OCI-LY1 (cell line): ENCODE data around the gene LMF1.

Experiments
- H2AFZ ChIP-seq: fragments of 200-600 bp; sonication (generic), shearing (Covaris generic); 2 replicates; pipeline ENCODE4 v1.6.0; 2014; ENCODE audit warnings: antibody characterized with exemption, mild to moderate bottlenecking, low read length
- H3F3A ChIP-seq: fragments of 200-600 bp; sonication (generic), shearing (Covaris generic); 2 replicates; pipeline ENCODE4 v1.6.0; 2014; ENCODE audit warnings: mild to moderate bottlenecking, antibody characterized with exemption, low read length, moderate library complexity; ENCODE audit not compliant: insufficient read depth
- H3K27ac ChIP-seq: fragments of 200-600 bp; sonication (generic); 2 replicates; pipeline ENCODE4 v1.5.1; 2014; ENCODE audit warnings: low read length, mixed run types, mild to moderate bottlenecking, low read depth; ENCODE audit not compliant: poor library complexity, severe bottlenecking
- H3K27me3 ChIP-seq: fragments of 200-600 bp; sonication (generic); 2 replicates; pipeline ENCODE4 v1.6.0; 2014; ENCODE audit warnings: antibody characterized with exemption, mild to moderate bottlenecking, low read length, moderate library complexity; ENCODE audit not compliant: insufficient read depth
- H3K36me3 ChIP-seq: fragments of 200-600 bp; sonication (generic); 2 replicates; pipeline ENCODE4 v1.6.1; 2014; ENCODE audit warnings: mild to moderate bottlenecking, antibody characterized with exemption, low read length, moderate library complexity, mixed read lengths; ENCODE audit not compliant: insufficient read depth
- H3K4me1 ChIP-seq: fragments of 200-600 bp; sonication (generic); 2 replicates; pipeline ENCODE4 v1.5.1; 2014; ENCODE audit warnings: mild to moderate bottlenecking, low read length, moderate library complexity; ENCODE audit not compliant: insufficient read depth, severe bottlenecking
- H3K4me2 ChIP-seq: fragments of 200-600 bp; sonication (generic), shearing (Covaris generic); 2 replicates; pipeline ENCODE4 v1.6.1; 2014; ENCODE audit warnings: low read length
- H3K4me3 ChIP-seq: fragments of 200-600 bp; sonication (generic); 2 replicates; pipeline ENCODE4 v1.5.1; 2014; ENCODE audit warnings: low read length, low read depth, mild to moderate bottlenecking, mixed read lengths; ENCODE audit not compliant: poor library complexity, severe bottlenecking
- H3K79me2 ChIP-seq: fragments of 200-600 bp; shearing (Covaris generic); 2 replicates; pipeline ENCODE4 v1.6.1; 2016; ENCODE audit warnings: mixed run types, low read length, mixed read lengths; ENCODE audit not compliant: insufficient read depth
- H3K9ac ChIP-seq: fragments of 200-600 bp; sonication (generic), shearing (Covaris generic); 2 replicates; pipeline ENCODE4 v1.6.1; 2014; ENCODE audit warnings: mild to moderate bottlenecking, low read length, mixed read lengths
- H3K9me2 ChIP-seq: fragments of 200-600 bp; sonication (generic), shearing (Covaris generic); 2 replicates; pipeline ENCODE4 v1.6.1; 2014; ENCODE audit warnings: low read depth, mild to moderate bottlenecking, low read length, mixed read lengths
- H3K9me3 ChIP-seq: fragments of 200-600 bp; shearing (Covaris generic); 2 replicates; pipeline ENCODE4 v1.6.1; 2014; ENCODE audit warnings: low read length, mixed read lengths
- H4K20me1 ChIP-seq: fragments of 200-600 bp; sonication (generic), shearing (Covaris generic); 2 replicates; pipeline ENCODE4 v1.6.0; 2016; ENCODE audit warnings: mild to moderate bottlenecking, low read length; ENCODE audit not compliant: insufficient read depth
- CTCF ChIP-seq: fragments of 200-600 bp; sonication (generic), shearing (Covaris generic); IDR thresholded peaks from 2 replicates; pipeline ENCODE4 v1.5.1; 2017; ENCODE audit warnings: mild to moderate bottlenecking, antibody characterized with exemption, low read length, moderate library complexity, mixed read lengths
- EZH2 ChIP-seq: fragments of 200-600 bp; sonication (generic), shearing (Covaris generic); IDR thresholded peaks from 2 replicates; pipeline ENCODE4 v1.8.0; 2017; ENCODE audit warnings: borderline replicate concordance, mixed run types, mild to moderate bottlenecking, antibody characterized with exemption, low read length, moderate library complexity, mixed read lengths

Gene LMF1

DNA sequence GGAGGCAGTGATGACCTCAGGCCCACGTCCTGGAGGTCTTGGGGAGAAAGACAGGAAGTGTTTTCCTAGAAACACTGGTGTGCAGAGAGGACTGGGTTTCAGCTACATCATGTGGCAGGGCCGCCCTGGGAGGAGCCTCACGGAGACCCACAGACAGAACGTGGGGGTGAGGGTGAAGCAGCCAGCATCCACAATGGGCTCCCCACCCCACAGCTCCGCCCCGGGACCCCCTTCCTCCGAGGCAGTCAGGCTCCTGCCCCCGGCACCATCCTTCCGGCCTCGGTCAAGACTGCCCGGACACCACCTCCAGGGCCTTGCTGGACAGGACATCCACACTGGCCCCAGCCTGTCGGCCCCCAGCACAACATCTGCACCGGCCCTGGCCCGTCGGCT, 51.1 kb downstream of the LMF1 start:
- Histone ChIP-seq H3K4me2 (no peak overlapping the region), H3K9ac (no peak overlapping the region), H4K20me1 (no peaks in the 10 kb centered on the region), H3K36me3 (no peaks in the 10 kb centered on the region), H3K79me2 (no peaks in the 10 kb centered on the region), H3F3A (no peaks in the 10 kb centered on the region), H2AFZ (no peak overlapping the region), H3K27ac (no peak overlapping the region), H3K4me3 (no peak overlapping the region), H3K9me2 (no peaks in the 10 kb centered on the region), H3K27me3 (no peaks in the 10 kb centered on the region), H3K9me3 (no peaks in the 10 kb centered on the region; the same call in 1 of the 2 replicates), H3K4me1 (no peaks in the 10 kb centered on the region)
- TF ChIP-seq EZH2 (no peak), CTCF (no peak)

DNA sequence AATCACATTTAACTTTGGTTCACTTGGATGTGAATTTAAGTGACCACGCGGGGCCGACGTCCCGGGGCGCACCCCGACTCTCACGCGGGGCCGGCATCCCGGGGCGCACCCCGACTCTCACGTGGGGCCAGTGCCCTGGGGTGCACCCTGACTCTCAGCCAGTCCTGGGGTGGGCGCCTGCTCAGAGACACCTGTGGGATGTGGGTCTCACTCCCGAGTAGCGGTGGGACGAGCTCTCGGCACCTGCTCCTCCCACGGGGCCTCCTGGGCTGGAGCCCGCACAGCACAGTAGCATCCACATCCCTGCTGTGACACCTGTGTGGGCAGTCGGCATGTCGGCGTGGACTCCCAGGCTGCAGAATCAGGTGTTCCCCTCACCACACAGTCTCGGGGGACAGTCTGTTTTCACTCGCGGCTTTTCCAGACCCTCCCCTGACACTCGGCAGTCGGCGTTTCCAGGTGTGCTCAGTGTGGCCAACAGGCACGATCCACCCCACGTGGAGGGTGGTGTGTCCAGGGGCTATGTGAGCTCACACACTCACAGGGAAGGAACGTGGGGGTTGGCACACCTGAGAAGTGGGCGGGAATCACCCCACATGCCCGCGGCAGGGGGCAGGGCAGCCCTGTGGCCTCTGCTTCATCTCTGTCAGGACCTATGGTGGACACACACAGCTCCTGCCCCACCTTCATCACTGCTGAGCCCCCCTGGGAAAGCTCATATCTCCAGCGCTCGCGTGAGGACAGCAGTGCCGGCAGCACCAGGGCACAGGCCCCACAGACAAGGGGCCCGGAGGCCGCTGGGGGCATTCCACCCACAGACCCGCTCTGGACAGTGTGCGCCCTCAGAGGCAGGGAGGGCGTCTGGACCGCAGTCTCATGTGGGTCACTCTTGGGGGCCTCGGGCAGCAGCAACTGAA, 51.8 kb downstream of the LMF1 start:
- Histone ChIP-seq H3K36me3 (no peaks in the 10 kb centered on the region), H3K27ac (no peak overlapping the region), H3K27me3 (no peaks in the 10 kb centered on the region), H3K9ac (no peak overlapping the region), H3K4me2 (no peak overlapping the region), H3F3A (no peaks in the 10 kb centered on the region), H4K20me1 (no peaks in the 10 kb centered on the region), H3K9me2 (no peaks in the 10 kb centered on the region), H3K9me3 (no peaks in the 10 kb centered on the region; the same call in 1 of the 2 replicates), H2AFZ (no peak overlapping the region), H3K79me2 (no peaks in the 10 kb centered on the region), H3K4me1 (no peaks in the 10 kb centered on the region), H3K4me3 (no peak overlapping the region)
- TF ChIP-seq CTCF: no peak
- no peak for TF ChIP-seq EZH2

GRCh38 chr16:918068-918467, 52.7 kb downstream of the LMF1 start:
- H3K4me3 ChIP-seq: no peak overlapping the region
- no peaks in the 10 kb centered on the region for H3K27me3 ChIP-seq
- H2AFZ ChIP-seq: no peak overlapping the region
- H4K20me1 ChIP-seq: no peaks in the 10 kb centered on the region
- no peaks in the 10 kb centered on the region for H3K9me3 ChIP-seq
- H3K9ac ChIP-seq: no peak overlapping the region
- no peaks in the 10 kb centered on the region for H3K4me1 ChIP-seq
- TF ChIP-seq EZH2 (no peak), CTCF (no peak)
- H3F3A ChIP-seq: no peaks in the 10 kb centered on the region
- H3K36me3 ChIP-seq: no peaks in the 10 kb centered on the region
- H3K4me2 ChIP-seq: no peak overlapping the region
- H3K79me2 ChIP-seq: no peaks in the 10 kb centered on the region
- no peaks in the 10 kb centered on the region for H3K9me2 ChIP-seq
- no peak overlapping the region for H3K27ac ChIP-seq
